GM19025 (cell line): ENCODE results near the gene PLXNA4.

Experiments
- ATAC-seq: cut with Tn5 transposase; IDR thresholded peaks from one replicate; pipeline ENCODE4 v1.9.1; 2021; ENCODE audit warnings: mild to moderate bottlenecking, low read depth, moderate library complexity; ENCODE audit not compliant: unreplicated experiment

The PLXNA4 gene

GRCh38 chr7:132110692-132111091 lies 465.6 kb downstream of the PLXNA4 start:
- ATAC-seq: no peak

DNA sequence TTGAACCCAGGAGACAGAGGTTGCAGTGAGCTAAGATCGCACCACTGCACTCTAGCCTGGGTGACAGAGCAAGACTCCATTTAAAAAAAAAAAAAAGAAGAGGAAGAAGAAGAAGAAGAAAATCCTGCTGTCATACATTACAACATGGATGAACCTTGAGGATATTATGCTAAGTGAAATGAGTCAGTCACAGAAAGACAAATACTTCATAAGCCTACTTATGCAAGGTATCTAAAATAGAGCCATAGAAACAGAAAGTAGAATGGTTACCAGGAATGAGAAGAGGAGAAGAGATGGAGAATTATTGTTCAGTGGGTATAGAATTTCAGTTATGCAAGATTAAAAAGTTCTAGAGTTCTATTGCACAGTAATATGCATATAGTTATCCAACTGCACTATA lies 466.5 kb downstream of the PLXNA4 start:
- no peak for ATAC-seq

DNA sequence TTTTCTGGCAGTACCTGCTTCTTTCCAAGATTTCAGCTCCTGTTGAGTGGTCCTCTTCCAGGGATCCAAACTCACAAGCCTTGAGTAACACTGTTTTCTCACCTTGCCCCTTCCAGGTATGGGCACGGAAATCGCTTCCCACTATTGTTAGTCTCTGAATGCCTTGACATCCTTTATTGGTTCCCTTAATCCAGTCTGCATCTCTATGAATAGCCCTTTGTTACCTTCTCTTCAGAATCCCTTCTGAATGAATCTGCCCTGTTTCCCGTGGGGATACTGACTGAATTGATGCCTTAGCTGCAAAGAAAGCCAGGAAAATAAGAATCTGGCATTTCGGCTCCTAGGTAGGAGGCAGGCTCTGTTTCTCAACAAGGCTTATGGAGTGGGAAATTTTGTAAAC lies 467.7 kb downstream of the PLXNA4 start:
- ATAC-seq: no peak

- ATAC-seq: no peak
Measured at GRCh38 chr7:132106491-132106890, 469.8 kb downstream of the PLXNA4 start.

GRCh38 chr7:132105096-132105495 lies 471.2 kb downstream of the PLXNA4 start:
- no peak for ATAC-seq

- ATAC-seq: no peak
Measured at GRCh38 chr7:132103718-132104117, 472.6 kb downstream of the PLXNA4 start.

DNA sequence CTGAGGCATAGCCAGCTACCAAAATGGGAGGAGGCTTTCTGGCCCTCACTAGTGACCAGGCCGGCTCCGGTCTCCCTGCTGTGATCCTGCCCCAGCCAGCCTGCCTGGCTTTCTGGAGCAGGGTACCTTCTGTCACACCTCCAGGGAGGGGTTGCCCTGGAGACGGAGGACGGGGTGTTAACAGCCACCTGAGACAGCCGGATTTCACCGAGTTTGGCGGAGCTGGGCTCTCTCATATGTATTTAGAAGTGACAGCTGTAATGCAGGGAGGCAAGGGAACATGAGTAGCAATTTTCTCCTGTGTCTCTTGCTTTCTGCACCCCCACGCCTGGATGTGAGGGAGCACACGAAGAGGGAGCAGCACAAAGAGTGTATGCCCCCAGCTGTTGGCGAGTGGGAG lies 473.3 kb downstream of the PLXNA4 start:
- no peak for ATAC-seq

DNA sequence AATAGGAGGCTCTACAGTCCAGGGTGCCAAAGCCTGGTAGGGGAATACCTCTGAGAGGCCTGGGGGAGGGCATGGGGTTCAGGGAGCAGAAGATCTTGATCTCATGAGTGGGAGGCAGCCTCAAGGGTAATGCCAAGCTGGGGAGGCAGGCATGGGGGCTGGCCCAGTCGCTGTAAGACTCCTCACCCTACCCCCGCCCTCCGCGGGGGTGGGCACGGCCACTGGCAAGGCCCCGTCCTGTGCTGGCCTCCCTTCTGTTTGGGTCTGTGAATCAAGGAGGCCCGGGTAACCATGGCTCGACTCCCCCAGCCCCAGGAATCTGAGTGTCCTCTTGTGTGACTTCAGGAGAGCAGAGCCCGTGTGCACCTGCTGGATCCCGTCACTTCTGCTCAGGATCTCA lies 473.9 kb downstream of the PLXNA4 start:
- ATAC-seq: no peak

DNA sequence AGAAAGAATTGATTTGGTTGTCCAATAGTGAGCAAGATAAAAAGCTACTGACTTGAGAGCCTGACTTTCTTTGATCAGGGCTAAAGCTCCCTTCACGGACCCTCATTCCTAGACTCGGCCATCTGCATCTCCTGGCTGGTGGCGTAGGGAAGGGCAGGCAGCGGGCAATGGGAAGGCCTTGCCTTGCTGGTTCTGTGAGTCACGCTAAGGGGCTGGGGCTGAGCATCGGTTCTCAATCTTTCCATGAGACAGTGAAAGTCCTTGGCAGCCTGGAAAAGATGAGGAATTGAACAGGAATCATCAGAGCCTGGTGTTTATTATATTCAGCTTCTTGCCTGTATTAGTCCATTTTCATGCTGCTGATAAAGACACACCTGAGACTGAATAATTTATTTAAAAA lies 475.3 kb downstream of the PLXNA4 start:
- ATAC-seq: no peak

DNA sequence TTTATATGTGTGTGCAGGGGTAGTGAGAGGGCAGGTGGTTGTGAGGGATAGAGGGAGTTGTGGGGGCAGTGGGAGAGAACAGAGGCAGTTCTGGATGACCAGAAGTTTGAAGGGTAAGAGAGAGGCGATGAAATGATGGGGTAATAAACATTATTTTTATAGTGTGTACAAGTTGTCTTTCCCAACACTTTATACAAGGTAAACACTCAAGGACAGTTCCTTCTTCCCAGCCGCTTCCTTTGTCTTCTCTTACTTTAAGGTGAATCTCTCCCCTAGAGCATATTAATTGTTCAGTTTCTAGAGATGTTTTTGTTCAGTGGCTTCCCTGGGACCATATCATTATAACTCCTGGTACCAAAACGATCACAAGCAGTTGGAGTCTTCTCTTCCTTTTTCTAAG lies 475.8 kb downstream of the PLXNA4 start:
- no peak for ATAC-seq

- no peak for ATAC-seq
Measured at GRCh38 chr7:132099163-132099562, 477.1 kb downstream of the PLXNA4 start.

GRCh38 chr7:132098327-132098726 lies 477.9 kb downstream of the PLXNA4 start:
- ATAC-seq: no peak

GRCh38 chr7:132097550-132098134 lies 478.6 kb downstream of the PLXNA4 start:
- no peak for ATAC-seq

DNA sequence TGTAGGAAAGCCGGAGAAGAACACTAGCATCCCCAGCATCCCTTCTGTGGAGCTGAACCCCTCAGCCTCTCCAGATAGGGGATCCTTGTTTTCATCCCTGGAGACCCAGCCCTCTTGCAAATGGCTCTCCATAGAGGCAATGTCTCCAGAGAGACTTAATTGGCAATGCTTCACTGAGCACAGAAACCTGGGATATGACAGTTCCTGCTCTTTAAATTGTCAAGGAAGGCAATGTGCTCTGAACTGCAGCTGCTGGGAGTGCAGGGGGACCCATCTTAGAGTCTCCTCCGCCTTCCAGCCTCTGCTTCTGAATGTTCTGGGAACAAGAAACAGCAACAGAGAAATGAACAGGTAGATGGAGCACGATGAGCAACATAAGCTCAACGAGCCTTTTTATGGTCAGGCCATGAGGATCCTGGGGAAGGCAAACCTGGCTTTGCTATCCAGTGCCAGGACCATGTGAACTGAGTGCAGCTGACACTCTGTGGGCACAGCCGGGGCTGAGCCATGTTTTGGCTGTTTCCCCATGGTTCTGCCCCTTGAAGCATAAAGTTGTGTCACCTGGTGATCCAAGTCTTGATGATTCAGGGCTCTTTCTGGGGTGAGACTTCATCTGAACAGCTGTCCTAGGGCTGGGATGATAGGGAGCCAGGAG lies 481.0 kb downstream of the PLXNA4 start:
- ATAC-seq: no peak

- no peak for ATAC-seq
Measured at GRCh38 chr7:132092106-132092505, 484.2 kb downstream of the PLXNA4 start.

GRCh38 chr7:132091706-132092105 lies 484.6 kb downstream of the PLXNA4 start:
- no peak for ATAC-seq

GRCh38 chr7:132090444-132090843 lies 485.8 kb downstream of the PLXNA4 start:
- ATAC-seq: no peak

- ATAC-seq: no peak
Measured at GRCh38 chr7:132089356-132089755, 486.9 kb downstream of the PLXNA4 start.

DNA sequence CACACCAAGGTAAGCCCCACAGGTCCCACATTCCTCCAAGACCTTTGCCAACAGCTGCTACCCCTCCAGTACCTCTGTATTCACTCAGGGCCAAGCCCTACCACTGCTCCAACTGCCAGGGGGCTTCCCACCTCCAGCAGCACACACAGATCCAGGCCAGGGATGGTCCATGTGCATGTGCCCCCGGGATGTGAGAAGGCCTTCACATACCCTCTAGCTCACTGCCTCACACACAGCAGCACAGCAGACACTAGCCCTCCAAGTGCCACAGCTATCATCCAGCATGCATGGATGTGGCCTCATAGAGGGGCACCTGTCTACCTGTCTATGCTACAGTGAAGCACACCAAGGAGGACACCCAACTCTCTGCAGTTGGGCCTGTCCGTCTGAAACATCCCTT lies 488.8 kb downstream of the PLXNA4 start:
- ATAC-seq: no peak

DNA sequence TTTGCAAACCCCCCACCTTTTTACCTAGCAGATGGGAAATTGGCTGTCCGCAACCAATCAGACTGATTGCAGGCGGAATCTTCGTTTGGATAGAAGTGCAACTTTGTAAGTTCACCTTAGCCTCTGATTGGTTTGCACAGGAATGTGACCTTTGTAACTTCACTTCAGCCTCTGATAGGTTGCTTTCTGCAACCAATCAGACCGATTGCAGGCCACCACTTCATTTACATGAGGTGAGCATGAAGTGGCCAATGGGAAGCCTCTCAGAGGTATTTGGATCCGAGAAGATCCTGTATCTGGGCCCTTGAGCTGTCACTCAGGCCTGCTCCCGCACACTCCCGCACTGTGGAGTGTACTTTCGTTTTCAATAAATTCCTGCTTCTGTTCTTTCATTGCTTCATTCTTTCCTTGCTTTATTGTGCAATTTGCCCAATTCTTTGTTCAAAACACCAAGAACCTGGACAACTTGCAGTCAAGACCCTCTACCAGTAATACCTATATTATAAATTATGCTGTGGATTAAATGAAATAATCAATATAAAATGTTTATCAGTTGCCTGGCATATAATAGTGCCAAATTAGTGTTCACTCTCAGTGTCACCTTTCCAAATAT lies 491.4 kb downstream of the PLXNA4 start:
- no peak for ATAC-seq

DNA sequence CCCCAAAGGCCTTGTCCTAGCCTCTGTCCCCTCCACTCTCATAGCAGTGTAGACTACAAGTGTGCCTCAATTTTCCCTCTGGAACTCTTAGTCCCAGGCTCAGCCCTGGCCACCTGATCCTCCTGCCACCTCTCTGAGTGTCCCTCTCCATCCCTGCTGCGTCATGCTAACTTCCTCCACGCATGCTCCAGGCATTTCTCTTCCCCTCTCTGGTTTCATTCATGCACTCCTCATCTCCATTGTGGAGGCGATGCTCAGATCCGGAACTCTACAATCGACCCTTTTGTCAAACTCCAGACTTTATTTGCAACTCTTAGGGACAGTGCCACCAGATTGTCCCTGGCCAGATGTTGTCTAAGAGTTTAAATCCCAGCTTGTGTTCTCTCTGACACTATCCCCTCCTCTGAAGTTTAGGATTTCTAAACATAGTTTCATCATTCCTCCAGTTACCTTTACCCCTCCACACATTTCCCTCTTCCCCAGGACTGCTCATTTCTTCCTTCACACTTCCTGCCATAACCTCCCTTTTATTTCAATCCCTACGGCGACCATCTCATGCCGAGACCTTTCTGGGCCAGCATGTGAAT lies 492.6 kb downstream of the PLXNA4 start:
- ATAC-seq: no peak

- ATAC-seq: no peak
Measured at GRCh38 chr7:132083126-132083525, 493.1 kb downstream of the PLXNA4 start.
